ENCODE data around the gene OSBPL6. TPM values are rescaled to one million over a fixed set of nuclear protein-coding genes. Genes with fewer than 3 reads are reported as not detected.

Gene OSBPL6
- total RNA-seq, 4 donors from 2014 or later, result 19.1 to 31.4 (median 21.6) TPM

- no peak overlapping the region for H3K4me3 ChIP-seq (ENCODE audit: low read depth, poor library complexity, severe bottlenecking)
- TF ChIP-seq POLR2A (IDR thresholded peaks at IDR 0.05), result no peak
- no peak for TF ChIP-seq CTCF (IDR thresholded peaks at IDR 0.05)
- intact Hi-C loops (cut with DNase I; ENCODE audit: low total_unique reads), result no loop called here
- peak in 1 of 2 donors; percentile 45 for DNase-seq (ENCODE audit: low spot score in 2 of 2)
- 30 to 36% methylated on average over 8 of the region's 8 CpGs for WGBS, 2 donors
Measured at GRCh38 chr2:178306352-178307073, 112.2 kb downstream of the OSBPL6 start.

- TF ChIP-seq POLR2A (IDR thresholded peaks at IDR 0.05), result no peak
- no peak for TF ChIP-seq CTCF (IDR thresholded peaks at IDR 0.05)
- WGBS, 2 donors, result 75 to 79% methylated on average over 7 of the region's 7 CpGs
- intact Hi-C loops (cut with DNase I; ENCODE audit: low total_unique reads), result no loop called here
- DNase-seq (ENCODE audit: low spot score in 2 of 2), result no peak
- no peak overlapping the region for H3K4me3 ChIP-seq (ENCODE audit: low read depth, poor library complexity, severe bottlenecking)
Measured at GRCh38 chr2:178307650-178308049, 113.3 kb downstream of the OSBPL6 start.

- TF ChIP-seq POLR2A (IDR thresholded peaks at IDR 0.05) (no peak), CTCF (IDR thresholded peaks at IDR 0.05) (no peak)
- 42 to 43% methylated on average over 2 of the region's 2 CpGs for WGBS, 2 donors
- no peak overlapping the region for H3K4me3 ChIP-seq (ENCODE audit: low read depth, poor library complexity, severe bottlenecking)
- intact Hi-C loops (cut with DNase I; ENCODE audit: low total_unique reads), result no loop called here
- DNase-seq (ENCODE audit: low spot score in 2 of 2), result no peak
Measured at GRCh38 chr2:178309541-178309940, 115.2 kb downstream of the OSBPL6 start.

- no peak overlapping the region for H3K4me3 ChIP-seq (ENCODE audit: low read depth, poor library complexity, severe bottlenecking)
- intact Hi-C loops (cut with DNase I; ENCODE audit: low total_unique reads), result no loop called here
- 73 to 91% methylated on average over 4 of the region's 4 CpGs for WGBS, 2 donors
- DNase-seq (ENCODE audit: low spot score in 2 of 2), result no peak
- TF ChIP-seq POLR2A (IDR thresholded peaks at IDR 0.05), result no peak
Measured at GRCh38 chr2:178315078-178315477, 120.8 kb downstream of the OSBPL6 start.

GRCh38 chr2:178315488-178315948 lies 121.2 kb downstream of the OSBPL6 start:
- no peak for TF ChIP-seq CTCF (IDR thresholded peaks at IDR 0.05)
- TF ChIP-seq POLR2A (IDR thresholded peaks at IDR 0.05), result no peak
- H3K4me3 ChIP-seq (ENCODE audit: low read depth, poor library complexity, severe bottlenecking), result no peak overlapping the region
- DNase-seq (ENCODE audit: low spot score in 2 of 2), result no peak
- intact Hi-C loops (cut with DNase I; ENCODE audit: low total_unique reads), result no loop called here
- WGBS, 2 donors, result 42 to 66% methylated on average over 3 of the region's 3 CpGs

- intact Hi-C loops (cut with DNase I; ENCODE audit: low total_unique reads), result no loop called here
- no peak overlapping the region for H3K4me3 ChIP-seq (ENCODE audit: low read depth, poor library complexity, severe bottlenecking)
- TF ChIP-seq CTCF (IDR thresholded peaks at IDR 0.05), result no peak
- no peak for DNase-seq (ENCODE audit: low spot score in 2 of 2)
- WGBS, 2 donors, result 71 to 73% methylated on average over 3 of the region's 3 CpGs
Measured at GRCh38 chr2:178317811-178318210, 123.5 kb downstream of the OSBPL6 start.

Measured in lower leg skin (tissue), 4 donors.